HG03060 (cell line): Measurements from ENCODE around the gene CYP2A7.
"Not testable (repeated sequence)": the region's sequence is repeated elsewhere in the genome, so short reads cannot be mapped to it uniquely, and the experiment has no call there.

Experiments
- ATAC-seq: cut with Tn5 transposase; IDR thresholded peaks from one replicate; pipeline ENCODE4 v1.9.1; 2021; ENCODE audit warnings: low read depth, moderate number of reproducible peaks; ENCODE audit not compliant: unreplicated experiment

CYP2A7 gene, protein sequence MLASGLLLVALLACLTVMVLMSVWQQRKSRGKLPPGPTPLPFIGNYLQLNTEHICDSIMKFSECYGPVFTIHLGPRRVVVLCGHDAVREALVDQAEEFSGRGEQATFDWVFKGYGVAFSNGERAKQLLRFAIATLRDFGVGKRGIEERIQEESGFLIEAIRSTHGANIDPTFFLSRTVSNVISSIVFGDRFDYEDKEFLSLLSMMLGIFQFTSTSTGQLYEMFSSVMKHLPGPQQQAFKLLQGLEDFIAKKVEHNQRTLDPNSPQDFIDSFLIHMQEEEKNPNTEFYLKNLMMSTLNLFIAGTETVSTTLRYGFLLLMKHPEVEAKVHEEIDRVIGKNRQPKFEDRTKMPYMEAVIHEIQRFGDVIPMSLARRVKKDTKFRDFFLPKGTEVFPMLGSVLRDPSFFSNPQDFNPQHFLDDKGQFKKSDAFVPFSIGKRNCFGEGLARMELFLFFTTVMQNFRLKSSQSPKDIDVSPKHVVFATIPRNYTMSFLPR

DNA sequence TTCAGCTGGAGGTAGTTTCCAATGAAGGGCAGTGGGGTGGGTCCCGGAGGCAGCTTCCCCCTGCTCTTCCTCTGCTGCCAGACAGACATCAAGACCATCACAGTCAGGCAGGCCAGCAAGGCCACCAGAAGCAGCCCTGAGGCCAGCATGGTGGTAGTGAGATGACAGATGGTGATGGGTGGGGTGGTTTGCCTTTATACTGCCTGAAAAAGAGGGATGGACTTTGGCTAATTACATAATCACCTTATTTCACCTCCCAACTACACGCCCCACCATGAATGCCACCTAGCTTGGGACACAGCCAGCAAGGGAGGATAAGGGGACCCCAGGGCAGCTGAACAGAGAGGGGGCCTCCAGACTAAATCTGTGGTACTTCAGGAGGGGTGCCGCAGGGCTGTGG lies at the start of gene CYP2A7:
CYP2A7 (minus strand) TSS at position 170 of the 400 bp plus-strand sequence; CDS start at position 149, 21 bp downstream.
- not testable (repeated sequence) for ATAC-seq

DNA sequence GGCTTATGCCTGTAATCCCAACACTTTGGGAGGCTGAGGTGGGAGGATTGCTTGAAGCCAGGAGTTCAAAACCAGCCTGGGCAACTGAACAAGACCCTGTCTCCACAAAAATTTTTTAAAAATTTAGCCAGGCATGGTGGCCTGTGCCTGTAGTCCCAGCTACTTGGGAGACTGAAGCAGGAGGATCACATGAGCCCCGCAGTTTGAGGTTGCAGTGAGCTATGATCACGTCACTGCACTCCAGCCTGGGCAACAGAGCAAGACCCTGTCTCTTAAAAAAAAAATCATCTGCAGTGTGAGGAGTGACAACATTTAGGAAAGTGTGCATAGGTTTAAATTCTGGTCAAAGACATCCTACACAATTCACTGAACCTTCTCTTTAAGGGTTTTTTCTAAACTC lies 48.8 kb upstream of the CYP2A7 start:
- ATAC-seq: not testable (repeated sequence)

DNA sequence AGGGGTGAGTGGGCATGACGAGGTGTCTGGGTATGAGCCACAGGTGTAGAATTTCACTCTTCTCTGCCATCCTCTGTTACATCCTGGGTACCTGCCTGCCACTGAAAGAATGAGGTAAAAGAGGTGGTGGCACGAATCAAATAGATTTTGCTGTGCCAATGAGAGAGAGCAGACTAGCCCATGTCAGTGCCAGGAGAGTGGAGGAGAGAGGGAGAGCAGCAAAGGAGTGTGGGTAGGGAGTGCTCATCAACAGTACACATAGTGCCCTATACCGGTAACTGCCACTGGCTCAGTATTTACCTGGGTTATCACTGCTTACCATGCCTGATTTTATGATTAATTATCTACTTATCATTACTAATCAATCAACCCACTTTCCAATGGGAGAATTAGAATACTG lies 47.9 kb upstream of the CYP2A7 start:
- not testable (repeated sequence) for ATAC-seq

DNA sequence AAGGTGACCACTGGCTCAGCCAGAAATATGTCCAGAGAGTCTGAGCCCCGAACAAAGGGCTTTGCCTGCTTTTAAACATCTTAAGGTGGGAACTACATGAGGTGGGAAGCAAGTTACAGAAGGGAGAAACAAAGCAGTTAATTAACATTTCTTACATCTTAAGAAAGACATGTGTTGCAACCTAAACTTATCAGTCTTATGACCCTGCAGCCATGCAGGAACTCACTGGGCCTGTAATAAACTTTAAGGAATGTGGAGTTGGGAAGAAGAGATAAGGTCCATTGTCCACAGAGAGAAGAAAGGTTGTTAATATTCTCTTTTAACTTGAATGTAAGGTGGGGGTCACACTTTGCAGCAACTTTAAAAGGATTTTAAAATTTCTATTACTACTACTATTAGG lies 46.8 kb upstream of the CYP2A7 start:
- no peak for ATAC-seq

DNA sequence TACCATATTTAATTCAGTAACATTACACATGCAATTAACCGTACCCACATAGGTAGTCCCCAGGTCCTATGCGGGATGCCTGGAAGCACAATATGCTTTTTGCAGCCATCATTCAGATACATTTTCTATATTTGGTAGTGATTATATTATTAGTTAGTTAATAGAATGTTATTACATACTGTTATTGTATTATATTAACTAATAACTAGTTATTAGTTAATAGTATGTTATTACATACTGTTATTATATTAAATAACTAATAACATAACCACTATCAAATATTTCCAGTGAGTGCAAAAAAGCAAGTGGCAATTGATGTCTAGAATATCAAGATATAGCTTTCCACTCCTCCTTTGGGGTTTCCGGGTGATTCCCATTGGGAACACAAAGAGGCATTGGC lies 45.5 kb upstream of the CYP2A7 start:
- ATAC-seq: no peak

DNA sequence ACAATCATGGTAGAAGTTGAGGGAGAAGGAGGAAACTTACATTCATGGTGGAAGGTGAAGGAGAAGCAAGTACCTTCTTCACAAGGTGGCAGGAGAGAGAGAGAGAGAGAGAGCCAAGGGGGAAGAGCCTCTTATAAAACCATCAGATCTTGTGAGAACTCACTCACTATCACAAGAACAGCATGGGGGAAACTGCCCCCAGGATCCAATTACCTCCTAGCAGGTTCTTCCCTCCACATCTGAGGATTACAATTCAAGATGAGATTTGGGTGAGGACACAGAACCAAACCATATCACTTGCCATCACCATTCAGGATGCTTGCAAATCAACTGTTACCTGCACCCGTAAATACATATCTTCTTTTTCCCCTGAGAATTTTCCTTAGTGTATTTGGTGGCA lies 44.2 kb upstream of the CYP2A7 start:
- not testable (repeated sequence) for ATAC-seq

DNA sequence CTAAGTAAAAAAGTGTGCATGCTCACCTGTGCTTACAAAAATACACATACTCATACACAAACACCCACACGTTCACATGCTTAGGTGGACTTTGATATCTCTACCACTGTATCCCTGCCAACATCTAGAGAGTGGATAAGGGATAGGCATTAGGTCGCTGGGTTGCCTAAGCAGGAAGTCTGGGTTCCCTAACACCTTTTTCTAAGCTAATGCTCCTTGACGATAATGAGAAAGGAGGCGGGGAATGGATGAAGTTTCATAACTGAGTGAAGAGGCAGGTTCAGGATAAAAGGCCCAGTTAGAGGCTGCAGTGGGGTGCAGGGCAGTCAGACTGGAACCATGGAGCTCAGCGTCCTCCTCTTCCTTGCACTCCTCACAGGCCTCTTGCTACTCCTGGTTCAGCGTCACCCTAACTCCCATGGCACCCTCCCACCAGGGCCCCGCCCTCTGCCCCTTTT lies 41.9 kb upstream of the CYP2A7 start:
- ATAC-seq: no peak

DNA sequence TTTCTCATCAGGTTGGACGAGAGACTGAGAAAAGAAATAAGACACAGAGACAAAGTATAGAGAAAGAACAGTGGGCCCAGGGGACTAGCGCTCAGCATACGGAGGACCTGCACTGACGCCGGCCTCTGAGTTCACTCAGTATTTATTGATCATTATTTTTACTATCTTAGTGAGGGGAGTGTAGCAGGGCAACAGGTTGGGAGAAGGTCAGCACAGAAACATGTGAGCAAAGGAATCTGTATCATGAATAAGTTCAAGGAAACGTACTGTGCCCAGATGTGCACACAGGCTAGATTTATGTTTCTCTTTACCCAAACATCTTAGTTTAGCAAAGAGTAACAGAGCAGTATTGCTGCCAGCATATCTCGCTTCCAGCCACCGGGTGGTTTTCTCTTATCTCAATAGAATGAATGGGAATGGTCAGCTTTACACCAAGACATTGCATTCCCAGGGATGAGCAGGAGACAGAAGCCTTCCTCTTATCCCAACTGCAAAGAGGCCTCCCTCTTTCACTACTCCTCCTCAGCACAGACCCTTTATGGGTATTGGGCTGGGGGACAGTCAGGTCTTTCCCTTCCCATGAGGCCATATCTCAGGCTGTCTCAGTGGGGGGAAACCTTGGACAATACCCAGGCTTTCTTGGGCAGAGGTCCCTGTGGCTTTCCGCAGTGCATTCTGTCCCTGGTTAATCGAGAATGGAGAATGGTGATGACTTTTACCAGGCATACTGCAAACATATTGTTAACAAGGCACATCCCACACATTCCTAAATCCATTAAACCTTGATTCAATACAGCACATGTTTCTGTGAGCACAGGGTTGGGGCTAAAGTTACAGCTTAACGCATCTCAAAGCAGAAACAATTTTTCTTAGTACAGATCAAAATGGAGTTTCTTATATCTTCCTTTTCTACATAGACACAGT lies 40.5 kb upstream of the CYP2A7 start:
- not testable (repeated sequence) for ATAC-seq

DNA sequence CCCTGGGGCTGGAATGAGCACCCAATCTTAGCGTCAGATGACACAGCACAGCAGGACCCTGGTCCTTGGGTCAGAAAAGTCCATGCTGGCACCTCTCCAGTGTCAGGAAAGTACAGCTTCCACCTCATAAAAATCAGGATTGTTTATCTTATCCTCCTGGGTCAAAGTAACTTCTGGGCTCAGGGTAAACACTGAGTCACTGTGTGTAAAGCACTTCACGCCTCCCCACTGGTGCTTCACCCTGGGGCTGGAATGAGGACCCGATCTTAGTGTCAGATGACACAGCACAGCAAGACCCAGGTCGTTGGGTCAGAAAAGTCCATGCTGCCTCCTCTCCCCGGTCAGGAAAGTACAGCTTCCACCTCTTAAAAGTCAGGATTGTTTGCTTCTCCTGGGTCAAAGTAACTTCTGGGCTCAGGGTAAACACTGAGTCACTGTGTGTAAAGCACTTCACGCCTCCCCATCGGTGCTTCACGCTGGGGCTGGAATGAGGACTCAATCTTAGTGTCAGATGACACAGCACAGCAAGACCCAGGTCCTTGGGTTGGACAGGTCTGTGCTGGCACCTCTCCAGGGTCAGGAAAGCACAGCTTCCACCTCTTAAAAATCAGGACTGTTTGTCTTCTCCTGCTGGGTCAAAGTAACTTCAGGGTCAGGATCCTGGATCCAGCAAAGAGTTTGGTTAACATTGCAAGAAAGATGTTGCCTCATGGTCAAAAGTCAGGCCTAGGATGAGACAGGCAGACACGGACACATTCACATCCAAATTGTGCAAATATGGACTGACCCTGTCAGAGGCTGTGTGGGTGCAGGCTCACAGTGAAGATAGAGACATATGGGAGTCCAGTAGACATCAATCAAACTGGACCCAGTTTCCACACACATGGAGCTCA lies 39.2 kb upstream of the CYP2A7 start:
- ATAC-seq: no peak

DNA sequence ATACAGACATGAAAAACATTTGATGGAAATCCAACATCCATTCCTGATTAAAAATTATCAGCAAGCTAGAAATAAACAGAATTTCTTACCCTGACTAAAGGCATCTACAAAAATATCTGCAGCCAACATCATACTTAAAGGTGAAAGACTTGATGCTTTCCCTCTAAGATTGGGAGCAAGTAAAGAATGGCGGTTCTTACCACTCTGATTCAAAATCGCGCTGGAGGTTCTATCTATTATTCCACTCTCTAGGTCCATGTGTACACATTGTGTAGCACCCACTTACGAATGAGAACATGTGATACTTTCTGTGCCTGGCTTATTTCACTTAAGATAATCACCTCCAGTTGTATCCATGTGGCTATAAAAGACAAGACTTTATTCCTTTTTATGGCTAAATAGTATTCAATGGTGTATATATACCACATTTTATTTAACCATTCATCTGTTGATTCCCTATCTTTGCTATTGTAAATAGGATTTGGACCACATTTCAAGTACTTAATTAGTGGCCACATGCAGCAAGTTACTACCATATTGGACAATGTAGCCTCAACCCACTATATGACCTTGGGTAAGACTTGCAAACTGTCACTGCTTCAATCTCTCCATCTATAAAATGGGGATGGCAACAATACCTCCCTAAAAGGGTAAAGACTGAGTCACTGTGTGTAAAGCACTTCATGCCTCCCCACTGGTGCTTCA lies 38.4 kb upstream of the CYP2A7 start:
- ATAC-seq: no peak

DNA sequence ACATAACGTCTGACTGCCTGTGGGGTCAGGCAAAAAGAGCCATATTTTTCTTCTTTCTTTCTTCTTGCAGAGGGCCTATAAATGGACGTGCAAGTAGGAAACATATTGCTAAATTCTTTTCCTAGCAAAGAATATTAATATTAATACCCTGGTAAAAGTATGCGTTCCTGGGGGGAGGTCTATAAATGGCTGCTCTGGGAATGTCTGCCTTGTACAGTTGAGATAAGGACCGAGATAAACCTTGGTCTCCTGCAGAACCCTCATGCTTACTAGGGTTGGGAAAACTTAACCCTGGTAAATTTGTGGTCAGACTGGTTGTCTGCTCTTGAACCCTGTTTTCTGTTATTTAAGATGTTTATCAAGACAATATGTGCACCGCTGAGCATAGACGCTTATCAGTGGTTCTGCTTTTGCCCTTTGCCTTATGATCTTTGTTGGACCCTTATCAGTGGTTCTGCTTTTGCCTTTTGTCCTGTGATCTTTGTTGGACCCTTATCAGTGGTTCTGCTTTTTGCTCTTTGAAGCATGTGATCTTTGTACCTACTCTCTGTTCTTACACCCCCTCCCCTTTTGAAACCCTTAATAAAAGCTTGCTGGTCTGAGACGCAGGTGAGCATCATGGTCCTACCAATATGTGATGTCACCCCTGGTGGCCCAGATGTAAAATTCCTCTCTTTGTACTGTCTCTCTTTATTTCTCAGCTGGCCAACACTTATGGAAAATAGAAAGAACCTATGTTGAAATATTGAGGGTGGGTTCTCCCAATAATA lies 37.7 kb upstream of the CYP2A7 start:
- ATAC-seq: not testable (repeated sequence)

DNA sequence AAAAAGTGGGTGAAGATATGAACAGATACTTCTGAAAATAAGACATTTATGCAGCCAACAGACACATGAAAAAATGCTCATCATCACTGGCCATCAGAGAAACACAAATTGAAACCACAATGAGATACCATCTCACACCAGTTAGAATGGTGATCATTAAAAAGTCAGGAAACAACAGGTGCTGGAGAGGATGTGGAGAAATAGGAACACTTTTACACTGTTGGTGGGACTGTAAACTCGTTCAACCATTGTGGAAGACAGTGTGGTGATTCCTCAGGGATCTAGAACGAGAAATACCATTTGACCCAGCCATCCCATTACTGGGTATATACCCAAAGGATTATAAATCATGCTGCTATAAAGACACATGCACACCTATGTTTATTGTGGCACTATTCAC lies 36.3 kb upstream of the CYP2A7 start:
- not testable (repeated sequence) for ATAC-seq

DNA sequence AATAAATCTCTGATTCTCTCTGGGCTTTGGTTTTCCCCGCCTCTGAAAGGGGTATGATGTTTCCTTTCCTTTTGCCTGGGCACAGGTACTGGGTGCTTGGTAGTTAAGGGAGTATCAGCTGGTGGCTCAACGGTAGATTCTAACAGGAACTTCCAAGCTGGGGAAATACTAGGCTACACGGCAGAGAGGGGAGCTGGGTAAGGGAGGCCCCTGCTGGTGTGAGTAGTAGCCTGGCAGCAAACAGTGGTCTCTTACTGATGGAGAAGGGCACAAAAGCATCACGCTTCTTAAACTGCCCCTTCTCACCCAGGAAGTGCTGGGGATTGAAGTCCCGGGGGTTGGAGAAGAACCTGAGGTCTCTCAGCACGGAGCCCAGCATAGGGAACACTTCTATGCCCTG lies 26.9 kb upstream of the CYP2A7 start:
- no peak for ATAC-seq

DNA sequence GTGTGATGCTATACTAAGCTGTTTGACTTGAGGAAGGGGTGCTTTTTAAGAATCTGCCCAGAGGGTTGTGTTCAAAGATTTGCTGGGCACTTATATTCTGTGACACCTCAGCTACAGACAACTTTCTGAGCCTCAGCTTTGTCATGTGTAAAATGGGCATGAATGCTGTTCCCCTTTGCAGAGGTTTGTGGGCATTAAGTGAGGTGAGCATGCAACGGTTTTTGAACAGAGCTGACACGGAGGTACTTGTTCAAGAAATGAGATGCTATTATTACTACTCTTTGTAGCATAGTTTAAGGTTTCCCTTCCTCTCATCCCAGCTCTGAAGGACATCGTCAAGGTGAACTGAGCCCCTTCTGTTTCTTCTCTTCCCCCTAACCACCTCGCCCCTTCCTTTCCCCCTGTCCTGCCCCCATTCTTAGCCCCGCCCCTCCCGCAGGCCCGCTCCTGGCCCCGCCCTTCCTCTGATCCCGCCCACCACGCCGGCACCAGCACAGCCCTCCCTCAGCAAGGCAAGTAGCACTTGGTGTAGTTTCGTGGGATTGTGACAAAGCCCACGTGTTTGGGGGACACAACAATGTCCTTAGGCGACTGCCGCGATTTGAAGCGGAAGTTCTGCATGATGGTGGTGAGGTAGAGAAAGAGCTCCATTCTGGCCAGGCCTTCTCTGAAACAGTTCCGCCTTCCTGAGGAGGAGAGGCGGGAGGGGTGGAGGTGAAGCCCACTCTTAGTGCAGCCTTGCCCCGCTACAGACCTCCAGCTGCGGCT lies 26.1 kb upstream of the CYP2A7 start:
- no peak for ATAC-seq

DNA sequence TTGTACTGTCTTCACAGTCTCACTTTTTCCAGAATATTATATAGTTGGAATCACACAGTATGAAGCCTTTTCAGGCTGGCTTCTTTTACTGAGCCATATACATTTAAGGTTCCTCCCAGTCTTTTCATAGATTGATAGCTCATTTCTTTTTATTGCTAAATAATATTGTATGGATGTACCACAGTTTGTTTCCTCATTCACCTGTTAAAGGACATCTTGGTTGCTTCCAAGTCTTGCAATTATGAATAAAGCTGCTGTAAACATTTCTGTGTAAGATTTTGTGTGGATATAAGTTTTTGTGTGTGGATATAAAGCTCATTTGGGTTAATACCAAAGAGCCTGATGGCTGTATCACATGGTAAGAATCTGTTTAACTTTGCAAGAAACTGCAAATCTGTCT lies 24.5 kb upstream of the CYP2A7 start:
- ATAC-seq: no peak

DNA sequence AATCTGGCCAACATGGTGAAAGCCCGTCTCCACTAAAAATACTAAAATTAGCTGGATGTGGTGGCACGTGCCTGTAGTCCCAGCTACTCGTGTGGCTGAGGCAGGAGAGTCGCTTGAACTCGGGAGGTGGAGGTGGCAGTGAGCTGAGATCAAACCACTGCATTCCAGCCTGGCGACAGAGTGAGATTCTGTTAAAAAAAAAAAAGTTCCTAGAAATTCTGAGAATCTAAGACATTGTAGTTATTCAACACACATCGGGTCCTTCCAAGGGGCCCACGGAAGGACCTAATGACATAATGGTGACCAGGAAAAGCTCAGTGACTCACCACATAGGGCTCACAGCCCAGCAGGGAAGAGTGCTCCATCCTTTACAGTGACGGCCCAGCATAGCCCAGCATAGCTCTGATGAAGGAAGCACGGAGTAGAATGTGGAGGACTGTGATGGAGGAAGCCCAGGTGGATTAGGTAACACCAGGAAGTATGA lies 22.7 kb upstream of the CYP2A7 start:
- ATAC-seq: not testable (repeated sequence)

DNA sequence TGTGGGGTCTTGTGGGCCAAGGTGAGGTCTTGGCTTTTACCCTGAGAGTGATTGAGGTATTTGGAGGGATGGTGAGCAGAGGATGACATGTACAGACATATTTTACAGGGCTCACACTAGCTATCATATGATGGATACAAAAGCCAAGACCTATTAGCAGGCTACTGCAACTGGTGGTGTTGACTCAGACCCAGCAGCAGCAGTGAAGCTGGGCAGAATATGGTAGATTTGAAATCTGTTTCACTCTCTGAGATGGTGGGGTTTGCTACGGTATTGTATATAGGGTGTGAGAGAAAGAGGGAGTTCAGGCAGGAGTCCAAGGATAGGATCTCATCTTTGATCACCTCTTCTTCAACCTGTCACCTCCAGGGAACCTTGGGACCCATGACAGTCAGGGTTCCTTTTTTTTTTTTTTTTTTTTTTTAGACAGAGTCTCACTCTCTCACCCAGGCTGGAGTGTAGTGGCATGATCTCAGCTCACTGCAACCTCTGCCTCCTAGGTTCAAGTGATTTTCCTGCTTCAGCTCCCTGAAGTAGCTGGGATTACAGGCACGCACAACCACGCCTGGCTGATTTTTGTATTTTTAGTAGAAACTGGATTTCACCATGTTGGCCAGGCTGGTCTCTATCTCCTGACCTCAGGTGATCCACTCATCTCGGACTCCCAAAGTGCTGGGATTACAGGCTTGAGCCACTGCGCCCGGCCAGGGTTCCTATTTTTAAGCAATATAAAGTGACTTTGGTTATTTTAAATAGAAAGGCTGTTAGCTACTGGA lies 20.1 kb upstream of the CYP2A7 start:
- ATAC-seq: not testable (repeated sequence)
